Hepatocyte (in vitro differentiated cells): ENCODE measurements around the gene EPHA2.

Experiments
- EZH2 ChIP-seq: fragments of 200-600 bp; sonication (generic); IDR thresholded peaks from 2 replicates; pipeline ENCODE4 v1.6.1; 2016; ENCODE audit warnings: antibody characterized with exemption, mild to moderate bottlenecking, borderline replicate concordance
- EZH2phosphoT487 ChIP-seq: fragments of 200-600 bp; sonication (generic); IDR thresholded peaks from one replicate; pipeline ENCODE4 v1.6.1; 2018; ENCODE audit warnings: antibody characterized with exemption, mild to moderate bottlenecking, low read depth, moderate library complexity; ENCODE audit not compliant: unreplicated experiment, severe bottlenecking
- TF ChIP-seq, protein P1 (sequence below): fragments of 200-600 bp; sonication (generic); IDR thresholded peaks from 2 replicates; pipeline ENCODE4 v1.5.1; 2016; ENCODE audit warnings: antibody characterized with exemption, mild to moderate bottlenecking; ENCODE audit not compliant: poor library complexity

DNA sequence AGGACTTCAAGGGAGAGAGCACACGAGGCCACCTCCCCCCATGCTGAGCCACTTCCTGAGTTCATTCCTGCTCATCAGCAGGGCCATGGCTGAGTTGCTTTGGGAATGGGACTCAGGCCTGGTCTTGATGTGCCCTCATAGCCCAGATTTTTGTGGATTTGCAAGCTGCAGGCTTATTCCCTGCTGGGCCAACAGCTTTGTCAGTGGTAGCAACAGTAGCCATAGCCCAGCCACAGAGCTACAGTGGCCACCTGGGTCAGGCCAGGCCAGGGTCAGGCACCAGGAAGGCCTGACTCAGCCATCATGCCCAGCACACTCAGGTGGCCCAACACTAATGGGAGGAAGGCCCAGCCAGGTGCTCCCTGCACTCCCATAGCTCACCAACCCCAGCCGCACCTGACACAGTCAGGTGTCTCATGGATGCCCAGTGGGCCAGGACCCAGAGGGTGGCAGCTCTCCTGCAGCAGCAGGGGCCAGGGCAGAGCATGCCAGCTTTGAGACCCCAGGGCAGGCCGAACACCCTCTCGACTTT lies 33.5 kb downstream of the EPHA2 start:
- TF ChIP-seq, protein P1, sequence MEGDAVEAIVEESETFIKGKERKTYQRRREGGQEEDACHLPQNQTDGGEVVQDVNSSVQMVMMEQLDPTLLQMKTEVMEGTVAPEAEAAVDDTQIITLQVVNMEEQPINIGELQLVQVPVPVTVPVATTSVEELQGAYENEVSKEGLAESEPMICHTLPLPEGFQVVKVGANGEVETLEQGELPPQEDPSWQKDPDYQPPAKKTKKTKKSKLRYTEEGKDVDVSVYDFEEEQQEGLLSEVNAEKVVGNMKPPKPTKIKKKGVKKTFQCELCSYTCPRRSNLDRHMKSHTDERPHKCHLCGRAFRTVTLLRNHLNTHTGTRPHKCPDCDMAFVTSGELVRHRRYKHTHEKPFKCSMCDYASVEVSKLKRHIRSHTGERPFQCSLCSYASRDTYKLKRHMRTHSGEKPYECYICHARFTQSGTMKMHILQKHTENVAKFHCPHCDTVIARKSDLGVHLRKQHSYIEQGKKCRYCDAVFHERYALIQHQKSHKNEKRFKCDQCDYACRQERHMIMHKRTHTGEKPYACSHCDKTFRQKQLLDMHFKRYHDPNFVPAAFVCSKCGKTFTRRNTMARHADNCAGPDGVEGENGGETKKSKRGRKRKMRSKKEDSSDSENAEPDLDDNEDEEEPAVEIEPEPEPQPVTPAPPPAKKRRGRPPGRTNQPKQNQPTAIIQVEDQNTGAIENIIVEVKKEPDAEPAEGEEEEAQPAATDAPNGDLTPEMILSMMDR = no peak
- TF ChIP-seq EZH2phosphoT487 = no peak
- no peak for TF ChIP-seq EZH2
